ENCODE results near the gene PIEZO1.

PIEZO1 gene

DNA sequence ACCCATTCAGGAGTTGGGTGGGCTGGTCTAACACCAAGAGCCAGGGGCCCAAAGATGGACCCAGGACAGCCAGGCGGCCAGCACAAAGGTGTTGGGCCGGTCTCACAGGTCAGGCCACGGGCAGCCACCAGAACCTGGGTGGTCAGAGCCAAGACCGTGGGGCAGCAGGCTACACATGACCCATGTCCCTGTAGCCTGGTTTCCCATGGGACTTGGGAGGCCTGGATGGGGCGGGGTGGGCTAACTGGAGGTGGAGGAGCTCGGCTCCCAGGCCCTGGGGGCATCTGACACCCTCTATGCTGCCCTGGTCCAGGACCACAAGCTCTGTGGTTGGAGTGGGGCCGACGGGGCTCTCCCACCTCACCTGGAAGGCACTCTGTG lies 61.5 kb downstream of the PIEZO1 start:
- no peak for DNase-seq (ENCODE audit: extremely low read depth in 1 of 2, low read depth in 1 of 2)

DNA sequence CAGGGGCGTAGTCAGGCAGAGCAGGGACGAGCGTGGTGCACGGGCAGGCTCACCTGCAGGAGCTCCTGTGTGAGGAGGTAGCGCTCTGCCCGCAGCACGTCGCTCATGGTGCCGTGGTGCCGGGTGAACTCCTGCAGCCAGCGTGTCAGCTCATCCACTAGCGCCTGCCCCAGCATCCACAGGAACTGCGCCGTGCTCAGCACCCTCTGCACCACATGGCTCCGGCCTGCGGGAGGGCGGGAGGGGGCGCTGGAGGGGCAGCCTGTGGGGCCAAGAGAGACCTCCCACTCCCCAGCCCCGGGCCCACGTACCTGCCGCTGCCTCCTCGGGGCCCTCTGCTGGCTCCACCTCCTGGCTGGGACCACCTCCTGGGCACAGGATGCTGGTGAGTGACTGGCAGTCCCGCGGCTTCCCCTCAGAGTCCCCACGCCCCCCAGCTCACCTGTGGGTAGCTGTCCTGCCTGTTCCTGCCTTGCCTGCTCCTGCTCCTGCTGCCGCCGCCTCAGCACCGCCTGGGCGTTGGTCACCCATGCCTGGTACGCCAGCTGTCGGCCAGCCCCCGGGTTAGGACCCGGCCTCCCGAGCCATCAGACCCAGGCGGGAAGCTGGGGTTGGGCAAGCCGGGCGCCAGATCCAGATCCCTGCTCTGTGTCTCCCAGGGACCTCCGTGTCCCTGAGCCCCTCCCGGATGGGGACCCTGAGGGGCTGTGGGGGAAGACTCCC lies 62.1 kb downstream of the PIEZO1 start:
- no peak for DNase-seq (ENCODE audit: extremely low read depth in 1 of 2, low read depth in 1 of 2)

DNA sequence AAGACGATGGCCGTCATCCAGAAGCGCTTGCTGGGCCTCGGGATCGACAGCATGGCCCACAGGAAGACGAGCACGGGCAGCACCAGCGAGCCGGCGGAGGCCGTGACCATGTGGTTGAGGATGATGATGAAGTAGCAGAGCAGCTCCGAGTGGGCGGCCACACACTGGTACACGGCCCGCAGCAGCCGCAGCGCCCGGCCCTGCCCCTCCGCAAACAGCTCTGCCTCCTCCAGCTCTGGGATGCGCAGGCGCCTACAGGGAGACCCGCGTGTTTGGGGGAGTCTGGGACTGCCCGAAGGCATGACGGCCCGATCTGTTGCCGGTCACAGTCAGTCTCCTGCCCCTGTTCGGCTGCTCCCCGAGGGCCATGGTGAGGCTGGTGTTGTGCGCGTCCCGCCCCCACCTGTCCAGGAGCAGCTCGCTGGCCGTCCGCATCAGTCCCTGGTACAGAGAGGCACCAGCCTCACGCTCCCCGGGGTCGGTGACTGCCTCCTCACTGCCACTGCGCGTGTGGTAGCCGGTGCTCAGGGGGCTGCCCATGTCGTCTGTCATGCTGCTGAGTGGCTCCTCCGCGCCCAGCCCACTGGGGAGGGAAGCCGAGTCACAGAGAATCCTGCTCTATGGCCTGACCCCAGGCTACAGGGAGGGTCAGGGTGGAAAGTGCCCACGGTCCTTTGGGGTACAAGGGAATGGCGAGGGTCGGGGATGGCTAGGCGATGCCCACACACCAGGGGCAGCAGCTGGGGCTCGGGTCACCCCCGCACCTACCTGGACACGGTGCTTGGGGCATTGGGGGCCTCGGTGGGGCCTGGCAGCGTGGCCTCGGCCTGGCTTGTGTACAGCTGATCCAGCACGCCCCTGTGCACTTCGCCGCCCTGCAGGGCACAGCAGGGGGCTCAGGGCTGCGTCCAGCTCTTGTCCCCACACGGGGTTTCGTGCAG lies 62.9 kb downstream of the PIEZO1 start:
- no peak for DNase-seq (ENCODE audit: extremely low read depth in 1 of 2, low read depth in 1 of 2)

DNA sequence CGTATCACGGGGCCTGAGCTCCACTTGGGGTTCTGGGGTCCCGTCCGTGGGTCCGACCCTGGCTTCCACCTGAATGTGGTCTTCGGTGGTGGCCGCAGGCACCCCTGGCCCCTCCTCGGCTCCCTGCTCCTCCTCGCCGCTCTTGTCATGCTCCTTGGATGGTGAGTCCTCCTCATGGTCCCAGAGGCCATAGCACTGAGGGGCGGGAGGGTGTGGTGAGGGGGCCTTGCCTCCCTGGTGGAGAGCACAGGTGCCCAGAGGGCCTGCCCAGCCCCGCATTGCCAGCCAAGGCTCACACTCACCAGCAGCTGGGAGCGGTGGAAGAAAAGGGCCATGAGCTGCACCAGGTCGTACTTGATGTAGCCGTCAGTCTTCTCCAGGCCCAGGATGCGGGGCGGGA lies 63.8 kb downstream of the PIEZO1 start:
- DNase-seq (ENCODE audit: extremely low read depth in 1 of 2, low read depth in 1 of 2), result no peak

DNA sequence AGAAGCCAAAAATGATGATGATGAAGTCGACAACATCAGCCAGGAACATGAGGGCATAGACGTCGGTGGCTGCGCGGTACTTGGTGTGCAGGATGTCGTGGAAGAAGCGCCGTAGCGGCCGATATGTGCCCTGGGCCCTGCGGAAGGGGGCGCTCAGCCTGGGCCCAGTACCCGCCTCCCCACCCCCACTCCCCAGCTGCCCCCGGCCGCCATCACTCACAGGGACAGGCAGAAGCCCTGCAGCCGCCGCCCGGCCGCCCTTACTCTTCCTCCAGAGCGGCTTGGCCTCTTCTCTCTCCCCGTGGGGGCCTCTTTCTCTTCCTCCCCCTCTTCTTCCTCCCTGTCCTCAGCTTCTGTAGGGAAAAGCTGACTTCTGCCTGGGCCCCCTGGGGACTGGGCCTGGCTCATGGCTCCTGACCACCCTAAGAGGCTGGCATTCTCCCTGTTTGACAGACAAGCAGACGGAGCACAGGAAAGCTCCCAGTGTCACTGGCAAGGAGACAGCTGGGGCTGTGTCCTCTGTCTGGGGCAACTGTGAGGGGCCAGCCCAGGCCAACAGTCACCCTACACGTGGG lies 64.5 kb downstream of the PIEZO1 start:
- DNase-seq (ENCODE audit: extremely low read depth in 1 of 2, low read depth in 1 of 2), result no peak

DNA sequence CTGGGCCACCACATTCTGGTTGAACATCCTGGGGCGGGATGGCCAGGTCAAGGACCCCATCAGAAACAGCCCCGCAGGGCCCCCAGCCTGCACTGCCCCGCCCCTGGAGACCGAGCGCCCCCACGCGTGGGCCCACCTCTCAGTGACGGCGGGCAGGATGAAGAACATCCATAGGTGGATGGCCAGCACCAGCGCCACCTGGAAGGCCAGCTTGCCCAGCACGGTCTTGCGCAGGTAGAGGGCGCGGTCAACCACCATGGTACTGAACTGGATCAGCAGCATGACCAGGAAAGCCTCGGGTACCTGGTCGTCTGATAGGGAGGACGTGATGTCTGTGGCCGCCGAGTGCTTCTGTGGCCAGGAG lies 65.1 kb downstream of the PIEZO1 start:
- DNase-seq (ENCODE audit: extremely low read depth in 1 of 2, low read depth in 1 of 2), result no peak

DNA sequence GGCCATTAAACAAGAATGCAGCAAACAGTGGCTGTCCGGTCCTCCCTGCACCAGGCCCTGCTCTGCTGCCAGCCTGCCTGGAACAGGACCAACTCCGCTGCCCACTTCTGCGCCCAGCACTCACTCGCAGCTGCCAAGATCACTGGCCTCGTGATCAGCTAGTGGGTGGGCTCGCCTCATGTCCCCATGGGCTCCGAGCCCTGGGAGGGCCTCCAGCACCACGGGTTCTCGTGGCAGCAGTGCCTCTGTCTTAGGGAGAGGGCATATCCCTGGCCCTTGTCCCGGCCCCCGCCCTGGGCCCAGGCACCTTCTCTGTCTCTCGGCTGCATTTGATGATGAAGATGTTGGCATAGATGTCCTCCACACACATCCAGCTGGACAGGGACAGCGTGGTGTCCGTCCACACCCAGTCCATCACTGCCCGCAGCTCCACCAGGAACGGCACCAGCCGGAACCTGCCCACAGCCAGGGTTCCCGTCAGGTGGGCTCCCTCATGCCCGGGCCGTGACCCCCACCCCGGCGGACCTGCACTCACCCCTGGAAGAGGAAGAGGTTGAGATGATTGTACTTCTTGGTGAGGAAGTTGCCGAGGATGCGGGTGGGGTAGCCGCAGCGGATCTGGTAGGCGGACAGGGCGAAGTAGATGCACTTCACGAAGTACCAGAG lies 65.6 kb downstream of the PIEZO1 start:
- no peak for DNase-seq (ENCODE audit: extremely low read depth in 1 of 2, low read depth in 1 of 2)

DNA sequence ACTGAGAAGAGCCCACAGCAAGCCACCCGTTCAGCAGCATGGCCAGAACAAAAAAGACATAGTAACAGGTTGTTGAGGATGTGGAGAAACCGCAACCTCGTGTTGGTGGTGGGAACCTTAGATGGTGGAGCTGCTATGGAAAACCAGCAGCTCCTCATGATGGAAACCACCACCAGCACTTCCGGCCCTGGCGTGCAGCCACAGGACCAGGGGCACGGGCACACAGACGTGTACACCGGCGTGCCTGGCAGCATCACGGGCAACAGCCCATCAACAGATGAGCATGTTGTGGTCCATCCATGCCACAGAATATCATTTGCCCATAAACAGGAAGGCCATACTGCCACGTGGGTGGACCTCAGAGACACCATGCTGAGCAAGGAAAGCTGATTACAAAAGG lies 66.8 kb downstream of the PIEZO1 start:
- no peak for DNase-seq (ENCODE audit: extremely low read depth in 1 of 2, low read depth in 1 of 2)

DNA sequence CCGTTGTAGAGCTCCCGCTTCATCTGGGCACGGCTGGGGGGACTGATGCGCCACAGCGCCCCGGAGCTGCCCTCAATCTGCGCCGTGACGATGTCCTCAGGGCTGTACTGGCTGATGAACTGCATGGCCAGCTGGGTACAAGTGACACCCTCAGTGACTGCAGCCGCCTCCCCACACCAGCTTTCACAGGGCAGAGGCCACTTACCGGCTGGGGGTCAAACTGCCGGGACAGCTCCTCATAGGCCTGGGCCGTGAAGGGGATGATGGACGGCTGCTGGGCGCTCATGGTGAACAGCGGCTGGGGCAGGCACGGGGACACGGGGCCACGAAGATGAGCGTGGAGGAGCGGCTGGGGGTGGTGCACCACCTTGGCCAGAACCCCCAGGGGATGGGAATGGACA lies 68.4 kb downstream of the PIEZO1 start:
- DNase-seq (ENCODE audit: extremely low read depth in 1 of 2, low read depth in 1 of 2), result no peak

DNA sequence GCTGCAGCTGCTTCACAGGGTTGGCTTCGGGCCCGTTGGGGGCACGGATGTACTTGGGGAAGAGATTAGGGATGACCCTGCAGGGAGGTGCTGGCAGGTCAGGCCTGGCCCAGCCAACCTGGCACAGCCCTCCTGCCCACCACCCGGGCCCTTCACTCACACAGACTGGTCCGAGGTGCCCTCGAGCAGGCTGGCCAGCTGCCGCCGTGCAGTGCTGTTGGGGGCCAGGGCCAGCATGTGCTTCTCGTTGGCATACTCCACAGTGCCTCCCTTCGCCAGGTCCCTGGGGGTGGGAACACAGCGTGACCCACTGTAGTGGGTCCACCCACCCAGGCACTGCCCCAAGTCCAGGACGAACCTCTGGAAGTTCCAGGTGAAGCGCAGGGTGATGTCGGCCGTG lies 68.8 kb downstream of the PIEZO1 start:
- DNase-seq (ENCODE audit: extremely low read depth in 1 of 2, low read depth in 1 of 2), result no peak

DNA sequence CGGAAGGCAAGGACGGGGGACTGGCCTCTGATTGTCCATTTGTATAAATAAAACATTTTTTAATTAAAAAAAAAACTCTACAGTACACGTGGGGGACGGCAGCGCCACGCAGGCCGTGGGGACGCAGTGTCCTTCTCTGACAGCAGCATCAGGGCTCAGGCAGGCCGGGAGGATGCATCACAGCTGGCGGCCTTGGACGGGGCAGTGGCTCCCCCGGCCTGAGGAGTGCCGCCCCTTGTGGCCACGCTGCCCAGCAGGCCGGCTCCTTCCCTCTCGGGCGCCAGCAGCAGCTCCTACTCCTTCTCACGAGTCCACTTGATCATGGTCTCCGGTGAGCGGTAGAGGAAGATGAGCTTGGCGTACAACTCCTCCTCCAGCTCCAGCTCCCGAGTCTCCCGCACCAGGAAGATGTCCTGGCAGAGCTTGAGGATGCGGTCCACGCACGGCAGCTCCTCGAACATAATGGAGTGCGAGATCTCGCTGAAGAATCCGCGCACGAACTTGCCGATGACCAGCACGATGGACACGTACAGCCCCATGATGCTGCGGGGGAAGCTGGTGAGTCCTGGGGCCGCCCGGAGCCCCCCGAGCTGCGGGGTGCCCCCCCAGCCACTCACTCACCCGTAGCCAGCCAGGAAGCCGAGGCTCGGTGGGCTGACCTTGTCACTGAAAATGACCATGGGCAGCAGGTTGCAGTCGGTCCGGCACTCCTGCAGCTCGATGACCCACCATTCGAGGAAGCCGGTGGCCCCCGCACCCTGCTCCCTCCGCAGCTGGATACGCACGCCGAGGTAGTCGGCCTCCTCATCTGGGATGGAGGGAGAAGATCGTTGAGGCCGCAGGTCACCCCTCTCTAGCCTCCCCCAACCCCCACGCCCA lies 69.5 kb downstream of the PIEZO1 start:
- no peak for DNase-seq (ENCODE audit: extremely low read depth in 1 of 2, low read depth in 1 of 2)

DNA sequence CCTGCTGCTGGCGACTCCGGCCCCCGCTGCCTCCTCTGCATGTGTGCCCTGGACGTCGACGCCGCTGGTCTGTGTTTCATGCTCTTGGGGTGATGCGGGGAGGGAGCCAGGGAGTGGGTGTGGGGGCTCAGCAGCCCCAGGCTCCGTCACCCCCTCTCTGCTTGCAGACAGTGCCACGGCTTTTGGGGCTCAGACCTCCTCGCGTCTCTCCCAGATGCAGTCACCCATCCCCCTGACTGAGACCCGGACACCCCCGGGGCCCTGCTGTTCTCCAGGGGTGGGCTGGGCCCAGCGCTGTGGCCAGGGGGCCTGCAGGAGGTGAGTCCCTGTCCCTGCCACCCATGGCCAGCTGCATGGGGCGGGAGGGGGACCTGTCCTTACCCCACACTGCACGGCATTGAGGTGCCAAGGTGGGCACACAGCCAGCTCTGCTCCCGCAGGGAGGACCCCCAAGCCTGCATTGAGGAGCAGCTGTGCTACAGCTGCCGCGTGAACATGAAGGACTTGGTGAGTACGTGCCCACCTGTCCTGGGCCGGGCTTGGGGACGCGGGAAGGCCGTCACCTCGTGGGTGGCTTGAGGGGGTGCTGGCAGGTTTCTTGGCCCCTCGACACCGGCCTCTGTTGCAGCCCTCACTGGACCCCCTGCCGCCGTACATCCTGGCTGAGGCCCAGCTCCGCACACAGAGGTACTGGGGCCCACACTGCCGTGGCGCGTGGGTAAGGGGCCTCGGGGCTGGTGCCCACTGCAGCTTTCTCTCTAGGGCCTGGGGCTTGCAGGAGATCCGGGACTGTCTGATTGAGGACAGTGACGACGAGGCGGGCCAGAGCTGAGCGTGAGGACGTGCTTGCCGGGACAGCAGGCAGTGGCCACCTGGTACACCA lies 70.4 kb downstream of the PIEZO1 start:
- no peak for DNase-seq (ENCODE audit: extremely low read depth in 1 of 2, low read depth in 1 of 2)

DNA sequence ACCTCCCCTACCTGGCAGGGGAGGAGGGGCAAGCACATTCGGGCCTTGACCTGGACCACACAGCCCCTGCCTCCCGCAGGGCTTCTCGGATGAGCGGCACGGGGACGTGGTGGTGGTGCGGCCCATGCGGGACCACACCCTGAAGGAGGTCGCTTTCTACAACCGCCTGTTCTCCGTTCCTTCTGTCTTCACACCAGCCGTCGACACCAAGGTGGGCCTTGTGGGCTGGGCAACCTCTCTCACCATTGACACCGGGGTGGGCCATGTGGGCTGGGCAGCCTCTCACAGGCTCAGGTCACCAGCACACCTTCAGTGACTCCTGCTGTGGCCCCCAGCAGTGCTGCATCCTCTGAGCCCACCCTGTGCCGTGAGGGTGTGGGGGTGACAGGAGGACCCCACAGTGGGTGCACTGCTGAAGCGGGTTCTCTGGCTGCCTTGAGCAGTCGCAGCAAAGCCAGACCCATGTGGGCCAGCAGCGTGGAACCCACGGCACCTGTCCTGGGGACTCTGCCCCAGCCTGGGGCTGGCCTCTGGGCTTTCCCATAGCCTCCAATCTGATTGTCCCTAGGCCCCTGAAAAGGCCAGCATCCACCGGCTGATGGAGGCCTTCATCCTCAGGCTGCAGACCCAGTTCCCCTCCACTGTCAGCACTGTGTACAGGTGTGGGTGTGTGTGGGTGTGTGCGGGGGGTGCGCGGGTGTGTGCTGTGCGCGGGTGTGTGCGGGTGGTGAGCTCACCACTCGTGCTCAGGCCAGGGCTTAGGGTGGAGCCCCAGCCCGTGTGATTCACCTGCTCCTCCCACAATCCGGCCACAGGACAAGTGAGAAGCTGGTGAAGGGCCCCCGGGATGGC lies 71.2 kb downstream of the PIEZO1 start:
- DNase-seq (ENCODE audit: extremely low read depth in 1 of 2, low read depth in 1 of 2), result no peak

DNA sequence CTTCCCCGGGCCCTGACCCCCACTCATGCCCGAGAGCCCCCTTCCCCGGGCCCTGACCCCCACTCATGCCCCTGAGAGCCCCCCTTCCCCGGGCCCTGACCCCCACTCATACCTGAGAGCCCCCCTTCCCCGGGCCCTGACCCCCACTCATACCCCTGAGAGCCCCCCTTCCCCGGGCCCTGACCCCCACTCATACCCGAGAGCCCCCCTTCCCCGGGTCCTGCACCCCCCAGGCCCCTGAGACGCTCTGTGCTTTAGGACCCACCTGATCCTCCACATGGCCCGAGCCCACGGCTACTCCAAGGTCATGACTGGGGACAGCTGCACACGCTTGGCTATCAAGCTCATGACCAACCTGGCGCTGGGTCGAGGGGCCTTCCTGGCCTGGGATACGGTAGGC lies 72.0 kb downstream of the PIEZO1 start:
- DNase-seq (ENCODE audit: extremely low read depth in 1 of 2, low read depth in 1 of 2), result no peak

DNA sequence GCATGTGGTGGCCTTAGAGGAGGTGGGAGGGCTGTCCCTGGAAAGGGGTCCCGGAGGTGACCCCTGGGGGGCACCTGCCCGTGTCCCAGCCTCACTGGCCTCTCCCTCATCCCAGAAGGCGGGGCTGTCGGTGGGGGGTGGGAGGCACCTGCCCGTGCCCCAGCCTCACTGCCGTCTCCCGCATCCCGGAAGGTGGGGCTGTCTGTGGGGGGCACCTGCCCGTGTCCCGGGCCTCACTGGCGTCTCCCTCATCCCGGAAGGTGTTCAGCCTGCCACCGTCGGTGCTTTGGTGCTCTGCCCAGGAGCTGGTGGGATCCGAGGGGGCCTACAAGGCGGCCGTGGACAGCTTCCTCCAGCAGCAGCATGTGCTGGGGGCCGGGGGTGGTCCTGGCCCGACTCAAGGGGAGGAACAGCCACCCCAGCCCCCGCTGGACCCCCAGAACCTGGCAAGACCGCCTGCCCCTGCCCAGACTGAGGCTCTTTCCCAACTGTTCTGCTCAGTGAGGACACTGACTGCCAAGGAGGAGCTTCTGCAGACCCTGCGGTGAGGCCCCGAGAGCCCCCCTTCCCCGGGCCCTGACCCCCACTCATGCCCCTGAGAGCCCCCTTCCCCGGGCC lies 72.5 kb downstream of the PIEZO1 start:
- DNase-seq (ENCODE audit: extremely low read depth in 1 of 2, low read depth in 1 of 2), result no peak

DNA sequence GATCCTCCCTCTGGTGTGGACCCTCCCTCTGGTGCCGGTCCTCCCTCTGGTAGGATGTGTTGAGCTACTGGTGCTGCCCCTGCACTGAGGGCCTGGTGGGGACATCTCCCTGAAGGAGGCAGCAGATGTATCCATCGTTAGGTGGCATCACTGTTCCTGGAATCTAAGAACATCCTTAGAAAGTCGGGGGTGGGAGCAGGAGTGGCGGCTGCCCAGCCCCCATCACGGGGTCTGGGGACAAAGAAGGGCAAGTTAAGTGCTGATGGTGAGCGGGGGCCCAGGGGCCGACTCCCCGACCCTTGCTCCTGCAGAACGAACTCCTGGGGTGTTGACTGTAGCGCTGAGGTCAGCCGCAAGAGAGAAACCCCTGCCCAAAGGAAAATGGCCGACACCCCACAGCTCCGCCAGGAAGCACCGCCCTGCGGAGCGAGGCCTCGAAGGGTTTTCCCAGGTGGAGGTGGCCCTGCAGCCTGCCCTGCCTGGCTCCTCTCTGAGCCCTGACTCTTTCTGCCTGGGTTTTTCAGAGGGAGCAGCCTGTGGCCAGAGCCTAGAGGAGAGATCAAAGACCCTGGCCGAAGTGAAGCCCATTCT lies 73.2 kb downstream of the PIEZO1 start:
- DNase-seq (ENCODE audit: extremely low read depth in 1 of 2, low read depth in 1 of 2), result no peak

DNA sequence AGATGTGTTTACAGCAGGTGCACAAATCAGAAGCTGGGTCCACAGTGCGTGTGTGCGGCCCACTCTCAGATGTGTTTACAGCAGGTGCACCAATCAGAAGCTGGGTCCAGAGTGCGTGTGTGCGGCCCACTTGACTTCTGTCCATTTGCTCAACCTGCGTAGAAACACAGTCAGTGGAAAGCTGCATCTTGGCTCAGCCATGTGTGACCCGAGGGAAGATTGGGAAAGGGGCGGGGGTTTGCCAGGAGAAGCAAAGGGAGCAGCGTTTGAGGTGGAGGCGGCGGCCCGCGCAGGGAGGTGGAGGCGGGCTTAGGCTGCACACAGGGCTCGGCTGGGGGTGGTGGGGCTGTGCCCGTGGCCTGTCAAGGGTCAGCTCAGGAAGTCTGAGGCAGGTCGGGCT lies 74.5 kb downstream of the PIEZO1 start:
- no peak for DNase-seq (ENCODE audit: extremely low read depth in 1 of 2, low read depth in 1 of 2)
